Panc1 (cell line): ENCODE data around the gene LRRC23. TPM values are rescaled to one million over a fixed set of nuclear protein-coding genes. Genes with fewer than 3 reads are reported as not detected.

Source experiments
- ATAC-seq: fragments of 200-7000 bp; cut with Tn5 transposase; 2 replicates; pipeline ENCODE4 v1.9.1; 2020; ENCODE audit warnings: mild to moderate bottlenecking, moderate library complexity
- BruUV-seq: library from RNA; stranded (reverse); fragments of 400-500 nt; replicated peaks from 2 replicates; lab custom pipeline; 2021; lab: Mats Ljungman, UMichigan
- CTCF ChIA-PET: fragments of 300-600 bp; sonication (Branson Sonifier 250); formaldehyde crosslinking; loops from one replicate; lab custom pipeline; 2022; ENCODE audit warnings: antibody characterized with exemption; lab: Charles Lee
- POLR2A ChIA-PET: fragments of 300-600 bp; sonication (Branson Sonifier 250); formaldehyde crosslinking; loops from one replicate; lab custom pipeline; 2022; ENCODE audit warnings: antibody characterized with exemption; lab: Charles Lee
- DNase-seq: peaks from one replicate; pipeline ENCODE4 v3.0.0-alpha.2; 2010; ENCODE audit warnings: low read depth, low spot score
- H3K27ac ChIP-seq: 2 replicates; pipeline ENCODE4 v1.5.1; 2011; ENCODE audit warnings: mild to moderate bottlenecking, low read length, inconsistent platforms
- H3K27me3 ChIP-seq: fragments of 200-500 bp; sonication (Bioruptor generic); 2 replicates; pipeline ENCODE4 v1.6.0; 2014; ENCODE audit warnings: low read length, inconsistent platforms; ENCODE audit not compliant: control insufficient read depth, insufficient read depth
- H3K36me3 ChIP-seq: fragments of 200-500 bp; sonication (Bioruptor generic); 2 replicates; pipeline ENCODE4 v1.5.1; 2014; ENCODE audit warnings: inconsistent platforms, mild to moderate bottlenecking, low read length, moderate library complexity; ENCODE audit not compliant: control insufficient read depth, insufficient read depth
- H3K4me1 ChIP-seq: 2 replicates; pipeline ENCODE4 v1.5.1; 2011; ENCODE audit warnings: inconsistent platforms, mild to moderate bottlenecking, low read length, moderate library complexity; ENCODE audit not compliant: control insufficient read depth, insufficient read depth
- H3K4me3 ChIP-seq, 2 experiments: 2 replicates each; pipeline ENCODE4 v1.5.1; 2011 to 2012; ENCODE audit warnings: low read depth in 2 of 2, low read length in 2 of 2, mild to moderate bottlenecking in 2 of 2, inconsistent platforms in 1 of 2, moderate library complexity in 1 of 2
- H3K9me3 ChIP-seq: fragments of 200-500 bp; sonication (Bioruptor generic); 2 replicates; pipeline ENCODE4 v1.5.1; 2014; ENCODE audit warnings: low read depth, mild to moderate bottlenecking, inconsistent platforms, low read length, moderate library complexity; ENCODE audit not compliant: control insufficient read depth, insufficient read depth
- POLR2AphosphoS5 ChIP-seq: IDR thresholded peaks from 2 replicates; pipeline ENCODE4 v1.6.1; 2012; ENCODE audit warnings: mild to moderate bottlenecking, low read depth, low read length, moderate library complexity
- SIN3A ChIP-seq: IDR thresholded peaks from 2 replicates; pipeline ENCODE4 v1.6.1; 2012; ENCODE audit warnings: low read depth, mild to moderate bottlenecking, low read length, moderate library complexity, borderline replicate concordance; ENCODE audit not compliant: insufficient read depth
- TCF7L2 ChIP-seq: IDR thresholded peaks from 2 replicates; pipeline ENCODE4 v1.6.1; 2011; ENCODE audit warnings: mild to moderate bottlenecking, low read depth, low read length, inconsistent platforms
- in situ Hi-C: cut with HindIII; loops from 2 replicates; pipeline ENCODE4 v1.10.0; 2016; ENCODE audit warnings: low sequenced_read_pairs, low pct_unique_long_range_greater_than_20kb
- intact Hi-C: fragments of 100-400 bp; cut with micrococcal nuclease; formaldehyde crosslinking; loops from one replicate; pipeline ENCODE4 v1.10.0; 2022; ENCODE audit not compliant: unreplicated experiment
- total RNA-seq: library from RNA; stranded (reverse); gene quantifications from one replicate; pipeline ENCODE4 v1.2.1, GENCODE V29; 2021; ENCODE audit not compliant: unreplicated experiment
- TF ChIP-seq, protein P1 (sequence below), 2 experiments: IDR thresholded peaks; 2 replicates each; pipeline ENCODE4 v1.6.1; 2011 to 2012; ENCODE audit warnings: low read depth in 2 of 2, control low read depth in 1 of 2, low read length in 1 of 2, mild to moderate bottlenecking in 1 of 2, moderate library complexity in 1 of 2; ENCODE audit not compliant: insufficient read depth in 1 of 2
- TF ChIP-seq, protein P2 (sequence below): fragments of 450-650 bp; IDR thresholded peaks from 2 replicates; pipeline ENCODE4 v1.5.1; 2017; ENCODE audit warnings: mild to moderate bottlenecking

Gene LRRC23
- total RNA-seq, 1 experiment from 2014 or later, result 6.5 TPM

DNA sequence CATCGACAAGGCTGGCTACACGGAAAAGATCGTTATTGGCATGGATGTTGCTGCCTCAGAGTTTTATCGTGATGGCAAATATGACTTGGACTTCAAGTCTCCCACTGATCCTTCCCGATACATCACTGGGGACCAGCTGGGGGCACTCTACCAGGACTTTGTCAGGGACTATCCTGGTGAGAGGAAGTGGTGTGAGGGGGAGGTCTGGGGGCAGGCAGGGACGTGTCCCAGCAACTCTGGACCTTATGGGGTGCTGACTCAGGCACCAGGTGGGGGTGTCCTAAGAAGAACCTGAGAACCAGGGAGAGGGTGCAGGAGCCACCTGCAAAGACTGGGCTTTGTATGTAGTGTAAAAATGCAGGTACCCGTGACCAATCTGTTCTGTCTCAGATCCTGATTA, 15.0 kb downstream of the LRRC23 start:
- in situ Hi-C loops, result no loop called here
- TF ChIP-seq TCF7L2 (no peak), POLR2AphosphoS5 (no peak), SIN3A (no peak)
- TF ChIP-seq, protein P1, sequence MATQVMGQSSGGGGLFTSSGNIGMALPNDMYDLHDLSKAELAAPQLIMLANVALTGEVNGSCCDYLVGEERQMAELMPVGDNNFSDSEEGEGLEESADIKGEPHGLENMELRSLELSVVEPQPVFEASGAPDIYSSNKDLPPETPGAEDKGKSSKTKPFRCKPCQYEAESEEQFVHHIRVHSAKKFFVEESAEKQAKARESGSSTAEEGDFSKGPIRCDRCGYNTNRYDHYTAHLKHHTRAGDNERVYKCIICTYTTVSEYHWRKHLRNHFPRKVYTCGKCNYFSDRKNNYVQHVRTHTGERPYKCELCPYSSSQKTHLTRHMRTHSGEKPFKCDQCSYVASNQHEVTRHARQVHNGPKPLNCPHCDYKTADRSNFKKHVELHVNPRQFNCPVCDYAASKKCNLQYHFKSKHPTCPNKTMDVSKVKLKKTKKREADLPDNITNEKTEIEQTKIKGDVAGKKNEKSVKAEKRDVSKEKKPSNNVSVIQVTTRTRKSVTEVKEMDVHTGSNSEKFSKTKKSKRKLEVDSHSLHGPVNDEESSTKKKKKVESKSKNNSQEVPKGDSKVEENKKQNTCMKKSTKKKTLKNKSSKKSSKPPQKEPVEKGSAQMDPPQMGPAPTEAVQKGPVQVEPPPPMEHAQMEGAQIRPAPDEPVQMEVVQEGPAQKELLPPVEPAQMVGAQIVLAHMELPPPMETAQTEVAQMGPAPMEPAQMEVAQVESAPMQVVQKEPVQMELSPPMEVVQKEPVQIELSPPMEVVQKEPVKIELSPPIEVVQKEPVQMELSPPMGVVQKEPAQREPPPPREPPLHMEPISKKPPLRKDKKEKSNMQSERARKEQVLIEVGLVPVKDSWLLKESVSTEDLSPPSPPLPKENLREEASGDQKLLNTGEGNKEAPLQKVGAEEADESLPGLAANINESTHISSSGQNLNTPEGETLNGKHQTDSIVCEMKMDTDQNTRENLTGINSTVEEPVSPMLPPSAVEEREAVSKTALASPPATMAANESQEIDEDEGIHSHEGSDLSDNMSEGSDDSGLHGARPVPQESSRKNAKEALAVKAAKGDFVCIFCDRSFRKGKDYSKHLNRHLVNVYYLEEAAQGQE (IDR thresholded peaks at IDR 0.05; ENCODE audit: insufficient read depth in 1 of 2, low read depth in 2 of 2, low read length in 1 of 2), result no peak
- TF ChIP-seq, protein P2, sequence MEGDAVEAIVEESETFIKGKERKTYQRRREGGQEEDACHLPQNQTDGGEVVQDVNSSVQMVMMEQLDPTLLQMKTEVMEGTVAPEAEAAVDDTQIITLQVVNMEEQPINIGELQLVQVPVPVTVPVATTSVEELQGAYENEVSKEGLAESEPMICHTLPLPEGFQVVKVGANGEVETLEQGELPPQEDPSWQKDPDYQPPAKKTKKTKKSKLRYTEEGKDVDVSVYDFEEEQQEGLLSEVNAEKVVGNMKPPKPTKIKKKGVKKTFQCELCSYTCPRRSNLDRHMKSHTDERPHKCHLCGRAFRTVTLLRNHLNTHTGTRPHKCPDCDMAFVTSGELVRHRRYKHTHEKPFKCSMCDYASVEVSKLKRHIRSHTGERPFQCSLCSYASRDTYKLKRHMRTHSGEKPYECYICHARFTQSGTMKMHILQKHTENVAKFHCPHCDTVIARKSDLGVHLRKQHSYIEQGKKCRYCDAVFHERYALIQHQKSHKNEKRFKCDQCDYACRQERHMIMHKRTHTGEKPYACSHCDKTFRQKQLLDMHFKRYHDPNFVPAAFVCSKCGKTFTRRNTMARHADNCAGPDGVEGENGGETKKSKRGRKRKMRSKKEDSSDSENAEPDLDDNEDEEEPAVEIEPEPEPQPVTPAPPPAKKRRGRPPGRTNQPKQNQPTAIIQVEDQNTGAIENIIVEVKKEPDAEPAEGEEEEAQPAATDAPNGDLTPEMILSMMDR, result no peak

GRCh38 chr12:6921539-6921938, 16.9 kb downstream of the LRRC23 start:
- intact Hi-C loops (no loop called here), in situ Hi-C loops (no loop called here)
- TF ChIP-seq SIN3A (no peak), TCF7L2 (no peak), POLR2AphosphoS5 (no peak)
- TF ChIP-seq, protein P1 (IDR thresholded peaks at IDR 0.05; ENCODE audit: insufficient read depth in 1 of 2, low read depth in 2 of 2, low read length in 1 of 2), result no peak
- TF ChIP-seq, protein P2, result no peak

More for the DNA sequence above, 15.0 kb downstream of the LRRC23 start:
- Histone ChIP-seq H3K36me3 (no peaks in the 10 kb centered on the region; the same call in 1 of the 2 replicates), H3K4me1 (peaks cover 3% of the 10 kb centered on the region), H3K4me3 (no peak overlapping the region), H3K27me3 (no peaks in the 10 kb centered on the region), H3K27ac (no peak overlapping the region), H3K9me3 (no peaks in the 10 kb centered on the region)
- ATAC-seq, result no peak
- ChIA-PET CTCF (no interaction called here), POLR2A (interaction anchor here (0.6 kb wide), 1 partner anchor 9 kb away, joined by 4 read pairs; no protein-coding TSS in a partner anchor)
- no peak for DNase-seq
- intact Hi-C loops, result no loop called here
- BruUV-seq, result no TSS peak

More at GRCh38 chr12:6921539-6921938, 16.9 kb downstream of the LRRC23 start:
- H3K27me3 ChIP-seq, result no peaks in the 10 kb centered on the region
- ChIA-PET POLR2A (no interaction called here), CTCF (no interaction called here)
- DNase-seq, result no peak
- H3K4me1 ChIP-seq, result peaks cover 20% of the 10 kb centered on the region
- no peak overlapping the region for H3K27ac ChIP-seq
- H3K9me3 ChIP-seq, result no peaks in the 10 kb centered on the region
- H3K36me3 ChIP-seq, result no peaks in the 10 kb centered on the region
- BruUV-seq, result no TSS peak
- no peak overlapping the region for H3K4me3 ChIP-seq
- ATAC-seq, result no peak
